Left ventricle myocardium superior (tissue), 1 donor: Measurements from ENCODE around the gene PMEL. TPM values are rescaled to one million over a fixed set of nuclear protein-coding genes. Genes with fewer than 3 reads are reported as not detected.
"Not testable (repeated sequence)": the region's sequence is repeated elsewhere in the genome, so short reads cannot be mapped to it uniquely, and the experiment has no call there.

ENCODE experiments used
- ATAC-seq: fragments of 200-7000 bp; cut with Tn5 transposase; one replicate; pipeline ENCODE4 v1.9.1; 2020; ENCODE audit warnings: mild to moderate bottlenecking, moderate library complexity
- DNase-seq: peaks from one replicate; pipeline ENCODE4 v3.0.0-alpha.2; 2020
- intact Hi-C: fragments of 100-400 bp; cut with micrococcal nuclease; formaldehyde crosslinking; loops from one replicate; pipeline ENCODE4 v1.11.0; 2022
- total RNA-seq: library from RNA; stranded (reverse); fragmentation: NEBNext Ultra II Directional; extraction: Animal tissue kit (Norgen Biotek cat#: 25700); gene quantifications from one replicate; pipeline ENCODE4 v1.2.1, GENCODE V29; 2021
- donor health status: DM: no; HTN: yes; CAD: no; lungs with severe emphysema.

The PMEL gene
- total RNA-seq, 1 donor from 2014 or later = 0.57 TPM

GRCh38 chr12:55927588-55928502, 38.0 kb downstream of the PMEL start, which contains the start of gene PYM1:
TSS of gene PYM1 (minus strand) at chr12:55927894. CDS start at chr12:55927761, 133 bp downstream.
- peak; percentile 74 for ATAC-seq
- peak; percentile 82 for DNase-seq
- intact Hi-C loops = loop anchor here (10.0 kb wide), 1 partner anchor 103 kb away; the partner anchor contains the start of gene DNAJC14

GRCh38 chr12:55926738-55927587, 38.9 kb downstream of the PMEL start:
- peak; percentile 89 for ATAC-seq
- intact Hi-C loops = loop anchor here (10.0 kb wide), 1 partner anchor 102 kb away; the partner anchor contains the start of gene DNAJC14
- DNase-seq = peak; percentile 92

- no peak for DNase-seq
- no peak for ATAC-seq
- intact Hi-C loops = loop anchor here (10.0 kb wide), 1 partner anchor 101 kb away; the partner anchor contains the start of gene DNAJC14
These were observed 39.7 kb downstream of the PMEL start for GRCh38 chr12:55925870-55926737.

- DNase-seq (no peak), ATAC-seq (no peak)
- intact Hi-C loops = loop anchor here (10.0 kb wide), 1 partner anchor 101 kb away; the partner anchor contains the start of gene DNAJC14
These were observed 40.5 kb downstream of the PMEL start for GRCh38 chr12:55925371-55925770.

GRCh38 chr12:55923648-55924047, 42.2 kb downstream of the PMEL start:
- DNase-seq, ATAC-seq: not testable (repeated sequence)
- intact Hi-C loops = loop anchor here (10.0 kb wide), 1 partner anchor 99 kb away; the partner anchor contains the start of gene DNAJC14

- no peak for ATAC-seq
- no peak for DNase-seq
- intact Hi-C loops = loop anchor here (10.0 kb wide), 1 partner anchor 97 kb away; the partner anchor contains the start of gene DNAJC14
These were observed 43.7 kb downstream of the PMEL start for GRCh38 chr12:55922126-55922525.

- intact Hi-C loops = not testable (repeated sequence)
These were observed 46.8 kb downstream of the PMEL start for GRCh38 chr12:55919032-55919431.

GRCh38 chr12:55915482-55915859, 50.4 kb downstream of the PMEL start:
- ATAC-seq (no peak), DNase-seq (no peak)
- intact Hi-C loops = no loop called here

More at GRCh38 chr12:55919032-55919431, 46.8 kb downstream of the PMEL start:
- ATAC-seq, DNase-seq: not testable (repeated sequence)

GRCh38 chr12:55912908-55913307, 52.9 kb downstream of the PMEL start:
- no peak for DNase-seq
- intact Hi-C loops = no loop called here
- peak; percentile 38 for ATAC-seq

GRCh38 chr12:55909513-55909884, 56.3 kb downstream of the PMEL start:
- ATAC-seq = no peak
- intact Hi-C loops = no loop called here

GRCh38 chr12:55908726-55909512, 56.9 kb downstream of the PMEL start:
- DNase-seq (no peak), ATAC-seq (peak; percentile 33)
- intact Hi-C loops = no loop called here

More at GRCh38 chr12:55909513-55909884, 56.3 kb downstream of the PMEL start:
- no peak for DNase-seq

- DNase-seq (no peak), ATAC-seq (no peak)
- intact Hi-C loops = no loop called here
These were observed 59.8 kb downstream of the PMEL start for GRCh38 chr12:55906056-55906455.

Other genes with a start within 250 kb of the PMEL start
- 124 TPM for gene BLOC1S1, start 250.0 kb downstream of the PMEL start, total RNA-seq
- 13.5 TPM for gene RDH5, start 245.6 kb downstream of the PMEL start, total RNA-seq
- 733 TPM for gene CD63, start 237.0 kb downstream of the PMEL start, total RNA-seq
- 8.9 TPM for gene GDF11, start 222.9 kb downstream of the PMEL start, total RNA-seq
- 51.6 TPM for gene SARNP, start 148.3 kb downstream of the PMEL start, total RNA-seq
- 15.7 TPM for gene ORMDL2, start 148.0 kb downstream of the PMEL start, total RNA-seq
- gene DNAJC14, start 136.5 kb downstream of the PMEL start, total RNA-seq = 20.3 TPM
- 2.1 TPM for gene MMP19, start 123.1 kb downstream of the PMEL start, total RNA-seq
- gene PYM1, start 38.1 kb downstream of the PMEL start, total RNA-seq = 16.2 TPM
- gene DGKA, start 34.9 kb downstream of the PMEL start, total RNA-seq = 6.9 TPM
- gene CDK2, start 788 bp upstream of the PMEL start, total RNA-seq = 8.4 TPM
- 128 TPM for gene RAB5B, start 8.0 kb upstream of the PMEL start, total RNA-seq
- 27.9 TPM for gene SUOX, start 31.2 kb upstream of the PMEL start, total RNA-seq
- 7.5 TPM for gene IKZF4, start 55.0 kb upstream of the PMEL start, total RNA-seq
- 41.0 TPM for gene RPS26, start 75.9 kb upstream of the PMEL start, total RNA-seq
- gene ERBB3, start 114.1 kb upstream of the PMEL start, total RNA-seq = 2.9 TPM
- gene PA2G4, start 138.5 kb upstream of the PMEL start, total RNA-seq = 77.1 TPM
- 1,980 TPM for gene RPL41, start 150.6 kb upstream of the PMEL start, total RNA-seq
- gene ZC3H10, start 152.2 kb upstream of the PMEL start, total RNA-seq = 5.5 TPM
- 28.0 TPM for gene ESYT1, start 162.2 kb upstream of the PMEL start, total RNA-seq
- 41.4 TPM for gene MYL6B, start 186.5 kb upstream of the PMEL start, total RNA-seq
- 546 TPM for gene MYL6, start 192.3 kb upstream of the PMEL start, total RNA-seq
- 81.4 TPM for gene SMARCC2, start 223.4 kb upstream of the PMEL start, total RNA-seq